H1 (cell line): ENCODE data around the gene TTC23.

Experiments used
- BCL11A ChIP-seq, 2 experiments: IDR thresholded peaks; one replicate each; pipeline ENCODE4 v1.6.1; 2011; ENCODE audit warnings: low read depth in 2 of 2, low read length in 2 of 2, mild to moderate bottlenecking in 2 of 2
- CBX5 ChIP-seq: fragments of 300-800, 300-1000 bp; sonication (generic); IDR thresholded peaks from 2 replicates; pipeline ENCODE4 v1.7.1; 2016; ENCODE audit warnings: antibody characterized with exemption, low read length, low read depth
- EP300 ChIP-seq, 2 experiments: IDR thresholded peaks; 1 replicate in 1 of 2; 2 replicates in 1 of 2; pipeline ENCODE4 v1.6.1; 2011 to 2012; ENCODE audit warnings: low read depth in 2 of 2, low read length in 2 of 2, mild to moderate bottlenecking in 2 of 2, borderline replicate concordance in 1 of 2, inconsistent platforms in 1 of 2, moderate library complexity in 1 of 2
- JUN ChIP-seq: IDR thresholded peaks from 2 replicates; pipeline ENCODE4 v1.6.1; 2011; ENCODE audit warnings: low read depth, mild to moderate bottlenecking, improper control_type of control experiment, low read length
- POLR2A ChIP-seq, 2 experiments: IDR thresholded peaks; 1 replicate in 1 of 2; 2 replicates in 1 of 2; pipeline ENCODE4 v1.6.1; 2011; ENCODE audit warnings: low read depth in 2 of 2, low read length in 2 of 2, mild to moderate bottlenecking in 2 of 2; ENCODE audit errors: control extremely low read depth in 1 of 2
- RXRA ChIP-seq: IDR thresholded peaks from 2 replicates; pipeline ENCODE4 v1.6.1; 2011; ENCODE audit warnings: low read depth, mild to moderate bottlenecking, low read length, moderate library complexity; ENCODE audit not compliant: insufficient read depth
- SP4 ChIP-seq: IDR thresholded peaks from 2 replicates; pipeline ENCODE4 v1.6.1; 2012; ENCODE audit warnings: low read length, inconsistent platforms
- TF ChIP-seq, protein P1 (sequence below), 3 experiments: IDR thresholded peaks; 1 replicate in 2 of 3; 2 replicates in 1 of 3; pipeline versions ENCODE4 v1.5.1 to v1.6.1; 2011; ENCODE audit warnings: low read length in 3 of 3, mild to moderate bottlenecking in 3 of 3, inconsistent platforms in 2 of 3, low read depth in 1 of 3, moderate library complexity in 1 of 3; ENCODE audit not compliant: insufficient read depth in 1 of 3; ENCODE audit errors: control extremely low read depth in 1 of 3
- TF ChIP-seq, protein P2 (sequence below): IDR thresholded peaks from 2 replicates; pipeline ENCODE4 v1.6.1; 2011; ENCODE audit warnings: low read length, improper control_type of control experiment

DNA sequence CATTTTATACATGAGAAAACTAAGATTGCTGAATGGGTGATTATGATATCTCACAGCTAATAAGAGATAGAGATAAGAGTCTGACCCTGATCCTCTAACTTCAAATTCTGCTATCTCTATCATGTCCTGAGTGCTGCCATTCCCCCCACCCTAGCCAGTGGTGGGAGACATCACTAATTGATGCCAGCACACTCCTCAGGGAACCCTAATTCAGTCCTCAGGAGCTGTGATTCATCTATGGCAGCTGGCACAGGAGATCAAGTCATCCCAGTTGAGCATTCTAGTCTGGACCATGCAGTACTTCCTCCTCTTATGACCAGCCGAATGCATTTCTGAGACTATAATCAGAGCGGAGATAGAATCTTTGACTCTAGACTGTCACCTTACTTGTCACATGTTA, 72.6 kb downstream of the TTC23 start:
- TF ChIP-seq, protein P1, sequence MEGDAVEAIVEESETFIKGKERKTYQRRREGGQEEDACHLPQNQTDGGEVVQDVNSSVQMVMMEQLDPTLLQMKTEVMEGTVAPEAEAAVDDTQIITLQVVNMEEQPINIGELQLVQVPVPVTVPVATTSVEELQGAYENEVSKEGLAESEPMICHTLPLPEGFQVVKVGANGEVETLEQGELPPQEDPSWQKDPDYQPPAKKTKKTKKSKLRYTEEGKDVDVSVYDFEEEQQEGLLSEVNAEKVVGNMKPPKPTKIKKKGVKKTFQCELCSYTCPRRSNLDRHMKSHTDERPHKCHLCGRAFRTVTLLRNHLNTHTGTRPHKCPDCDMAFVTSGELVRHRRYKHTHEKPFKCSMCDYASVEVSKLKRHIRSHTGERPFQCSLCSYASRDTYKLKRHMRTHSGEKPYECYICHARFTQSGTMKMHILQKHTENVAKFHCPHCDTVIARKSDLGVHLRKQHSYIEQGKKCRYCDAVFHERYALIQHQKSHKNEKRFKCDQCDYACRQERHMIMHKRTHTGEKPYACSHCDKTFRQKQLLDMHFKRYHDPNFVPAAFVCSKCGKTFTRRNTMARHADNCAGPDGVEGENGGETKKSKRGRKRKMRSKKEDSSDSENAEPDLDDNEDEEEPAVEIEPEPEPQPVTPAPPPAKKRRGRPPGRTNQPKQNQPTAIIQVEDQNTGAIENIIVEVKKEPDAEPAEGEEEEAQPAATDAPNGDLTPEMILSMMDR (IDR thresholded peaks at IDR 0.05; ENCODE audit: control extremely low read depth in 1 of 3, insufficient read depth in 1 of 3, low read depth in 1 of 3, low read length in 3 of 3) = no peak
- TF ChIP-seq EP300 (IDR thresholded peaks at IDR 0.05; ENCODE audit: borderline replicate concordance in 1 of 2, low read depth in 2 of 2, low read length in 2 of 2) (no peak), CBX5 (no peak), POLR2A (IDR thresholded peaks at IDR 0.05; ENCODE audit: control extremely low read depth in 1 of 2, low read depth in 2 of 2, low read length in 2 of 2) (no peak), BCL11A (IDR thresholded peaks at IDR 0.05; ENCODE audit: low read depth in 2 of 2, low read length in 2 of 2) (no peak), RXRA (no peak), JUN (no peak), SP4 (no peak)
- TF ChIP-seq, protein P2, sequence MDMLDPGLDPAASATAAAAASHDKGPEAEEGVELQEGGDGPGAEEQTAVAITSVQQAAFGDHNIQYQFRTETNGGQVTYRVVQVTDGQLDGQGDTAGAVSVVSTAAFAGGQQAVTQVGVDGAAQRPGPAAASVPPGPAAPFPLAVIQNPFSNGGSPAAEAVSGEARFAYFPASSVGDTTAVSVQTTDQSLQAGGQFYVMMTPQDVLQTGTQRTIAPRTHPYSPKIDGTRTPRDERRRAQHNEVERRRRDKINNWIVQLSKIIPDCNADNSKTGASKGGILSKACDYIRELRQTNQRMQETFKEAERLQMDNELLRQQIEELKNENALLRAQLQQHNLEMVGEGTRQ = no peak
